Measurements from ENCODE around the gene VPS50. TPM values are rescaled to one million over a fixed set of nuclear protein-coding genes. Genes with fewer than 3 reads are reported as not detected.

The VPS50 gene
- total RNA-seq, 1 experiment from 2014 or later: 15.1 TPM

DNA sequence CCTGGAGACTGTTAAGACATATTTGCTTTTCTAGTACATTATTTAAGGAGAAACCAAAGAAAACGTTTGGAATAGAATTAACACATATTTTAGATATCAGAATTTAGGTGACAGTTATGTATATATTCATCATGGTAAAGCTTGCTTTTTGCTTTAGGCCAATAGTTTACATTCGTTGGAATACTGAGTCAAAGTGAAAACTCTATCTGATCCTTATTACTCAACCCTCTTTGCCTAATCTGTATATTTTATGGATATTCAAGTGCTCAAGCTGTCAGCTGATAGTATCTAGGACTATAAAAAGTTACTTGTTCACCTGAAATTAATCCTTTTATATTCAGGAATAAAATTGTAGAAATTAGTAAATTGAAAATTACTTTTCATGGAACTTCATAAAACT, 61.1 kb downstream of the VPS50 start:
- RAD21 ChIA-PET (ENCODE audit: low non-redundant PET in 1 of 2, low total read pairs in 2 of 2, uncharacterized antibody in 2 of 2, unreplicated experiment in 2 of 2): no interaction called here
- BruUV-seq (replicated peaks): no TSS peak
- H3K4me3 ChIP-seq (replicated peaks in 1 of 2; ENCODE audit: low read depth in 1 of 2, low read length in 2 of 2): no peak overlapping the region
- H3K4me1 ChIP-seq (ENCODE audit: control insufficient read depth in 1 of 2, insufficient read depth in 2 of 2, low read length in 2 of 2): no peaks in the 10 kb centered on the region
- no peak overlapping the region for H3K9ac ChIP-seq (ENCODE audit: low read length)
- H3K79me2 ChIP-seq (ENCODE audit: insufficient read depth, low read length): no peaks in the 10 kb centered on the region
- DNase-seq (ENCODE audit: low read depth, low spot score): no peak
- ATAC-seq: no peak
- intact Hi-C loops (cut with micrococcal nuclease): no loop called here
- no peak overlapping the region for H2AFZ ChIP-seq (ENCODE audit: low read depth, low read length, poor library complexity, severe bottlenecking)
- H3K27me3 ChIP-seq (ENCODE audit: insufficient read depth, low read length): no peaks in the 10 kb centered on the region
- no peaks in the 10 kb centered on the region for H3K9me3 ChIP-seq (ENCODE audit: control insufficient read depth in 1 of 2, insufficient read depth in 1 of 2, low read depth in 1 of 2, low read length in 2 of 2)
- H3K9me2 ChIP-seq (ENCODE audit: insufficient read depth): no peaks in the 10 kb centered on the region
- no peak overlapping the region for H3K4me2 ChIP-seq (ENCODE audit: low read length)
- H4K20me1 ChIP-seq (ENCODE audit: insufficient read depth): no peaks in the 10 kb centered on the region
- no peak for TF ChIP-seq EZH2 (IDR thresholded peaks at IDR 0.05)
- TF ChIP-seq JUND (IDR thresholded peaks at IDR 0.05): no peak
- TF ChIP-seq, protein P1, sequence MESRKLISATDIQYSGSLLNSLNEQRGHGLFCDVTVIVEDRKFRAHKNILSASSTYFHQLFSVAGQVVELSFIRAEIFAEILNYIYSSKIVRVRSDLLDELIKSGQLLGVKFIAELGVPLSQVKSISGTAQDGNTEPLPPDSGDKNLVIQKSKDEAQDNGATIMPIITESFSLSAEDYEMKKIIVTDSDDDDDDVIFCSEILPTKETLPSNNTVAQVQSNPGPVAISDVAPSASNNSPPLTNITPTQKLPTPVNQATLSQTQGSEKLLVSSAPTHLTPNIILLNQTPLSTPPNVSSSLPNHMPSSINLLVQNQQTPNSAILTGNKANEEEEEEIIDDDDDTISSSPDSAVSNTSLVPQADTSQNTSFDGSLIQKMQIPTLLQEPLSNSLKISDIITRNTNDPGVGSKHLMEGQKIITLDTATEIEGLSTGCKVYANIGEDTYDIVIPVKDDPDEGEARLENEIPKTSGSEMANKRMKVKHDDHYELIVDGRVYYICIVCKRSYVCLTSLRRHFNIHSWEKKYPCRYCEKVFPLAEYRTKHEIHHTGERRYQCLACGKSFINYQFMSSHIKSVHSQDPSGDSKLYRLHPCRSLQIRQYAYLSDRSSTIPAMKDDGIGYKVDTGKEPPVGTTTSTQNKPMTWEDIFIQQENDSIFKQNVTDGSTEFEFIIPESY (IDR thresholded peaks at IDR 0.05; ENCODE audit: extremely low read depth, insufficient replicate concordance, low read length): no peak
- no peak for TF ChIP-seq RAD21 (IDR thresholded peaks at IDR 0.05; ENCODE audit: low read depth)
- CTCF ChIA-PET: interaction anchor here (1.0 kb wide), 1 partner anchor 48 kb away, joined by 3 read pairs; no protein-coding TSS in a partner anchor
- H3K27ac ChIP-seq (ENCODE audit: low read depth, low read length): no peak overlapping the region
- POLR2A ChIA-PET: no interaction called here
- no peaks in the 10 kb centered on the region for H3K36me3 ChIP-seq (ENCODE audit: control insufficient read depth in 1 of 2, insufficient read depth in 2 of 2, low read length in 2 of 2)

DNA sequence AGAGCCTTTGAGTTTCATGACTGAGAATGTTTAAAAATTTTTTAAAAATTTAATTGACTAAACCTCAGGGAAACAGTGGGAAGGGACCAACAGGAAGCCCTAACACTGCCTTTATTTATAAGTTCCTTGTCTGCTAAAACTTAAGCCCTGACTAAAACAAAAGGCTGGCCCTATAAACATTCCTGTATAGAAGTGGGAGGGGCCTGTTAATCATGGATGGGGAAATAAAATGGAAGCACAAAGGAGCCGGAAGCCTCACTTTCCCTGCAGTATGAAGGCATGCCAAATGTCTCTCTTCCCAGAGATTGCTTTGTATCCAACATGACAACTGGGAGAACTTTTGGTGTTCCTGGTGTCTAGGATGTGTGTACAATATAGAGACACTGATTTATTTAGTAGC, 66.0 kb downstream of the VPS50 start:
- RAD21 ChIA-PET (ENCODE audit: low non-redundant PET in 1 of 2, low total read pairs in 2 of 2, uncharacterized antibody in 2 of 2, unreplicated experiment in 2 of 2): no interaction called here
- ATAC-seq: no peak
- BruUV-seq (replicated peaks): no TSS peak

More for the DNA sequence above, 66.0 kb downstream of the VPS50 start:
- Histone ChIP-seq H3K9ac (ENCODE audit: low read length) (no peak overlapping the region), H3K27me3 (ENCODE audit: insufficient read depth, low read length) (no peaks in the 10 kb centered on the region), H2AFZ (ENCODE audit: low read depth, low read length, poor library complexity, severe bottlenecking) (no peak overlapping the region), H3K36me3 (ENCODE audit: control insufficient read depth in 1 of 2, insufficient read depth in 2 of 2, low read length in 2 of 2) (no peaks in the 10 kb centered on the region), H3K9me3 (ENCODE audit: control insufficient read depth in 1 of 2, insufficient read depth in 1 of 2, low read depth in 1 of 2, low read length in 2 of 2) (no peaks in the 10 kb centered on the region), H3K4me1 (ENCODE audit: control insufficient read depth in 1 of 2, insufficient read depth in 2 of 2, low read length in 2 of 2) (no peaks in the 10 kb centered on the region), H3K4me3 (replicated peaks in 1 of 2; ENCODE audit: low read depth in 1 of 2, low read length in 2 of 2) (no peak overlapping the region), H3K79me2 (ENCODE audit: insufficient read depth, low read length) (no peaks in the 10 kb centered on the region), H3K9me2 (ENCODE audit: insufficient read depth) (no peaks in the 10 kb centered on the region), H3K4me2 (ENCODE audit: low read length) (no peak overlapping the region), H4K20me1 (ENCODE audit: insufficient read depth) (no peaks in the 10 kb centered on the region), H3K27ac (ENCODE audit: low read depth, low read length) (no peak overlapping the region)
- no peak for DNase-seq (ENCODE audit: low read depth, low spot score)
- intact Hi-C loops (cut with micrococcal nuclease): no loop called here
- POLR2A ChIA-PET: no interaction called here
- TF ChIP-seq CEBPB (IDR thresholded peaks at IDR 0.05; ENCODE audit: low read depth) (no peak), EZH2phosphoT487 (IDR thresholded peaks at IDR 0.05; ENCODE audit: borderline replicate concordance) (no peak), POLR2AphosphoS5 (IDR thresholded peaks at IDR 0.05; ENCODE audit: low read depth, low read length) (no peak), EGR1 (IDR thresholded peaks at IDR 0.05; ENCODE audit: low read depth) (no peak), TCF7L2 (IDR thresholded peaks at IDR 0.05; ENCODE audit: borderline replicate concordance, extremely low read depth, insufficient read depth, insufficient read length) (no peak), SRF (IDR thresholded peaks at IDR 0.05; ENCODE audit: low read depth) (no peak), SP1 (IDR thresholded peaks at IDR 0.05; ENCODE audit: low read depth) (no peak)
- CTCF ChIA-PET: no interaction called here
